Liver (tissue), 9 donors: ENCODE results near the gene STK32C. TPM values are rescaled to one million over a fixed set of nuclear protein-coding genes. Genes with fewer than 3 reads are reported as not detected.

Source experiments
- DNase-seq: peaks from one replicate; pipeline ENCODE4 v3.0.0-alpha.2; 2017; ENCODE audit warnings: low spot score
- H3K27ac ChIP-seq, 2 donors: one replicate each; pipeline ENCODE4 v1.7.0; 2013; ENCODE audit warnings: inconsistent platforms in 2 of 2, low read length in 2 of 2, control low read depth in 1 of 2, low read depth in 1 of 2, mild to moderate bottlenecking in 1 of 2
- H3K27me3 ChIP-seq, 4 donors: one replicate each; pipeline versions ENCODE4 v1.6.1 to v1.7.0; 2013; ENCODE audit warnings: low read length in 3 of 4, inconsistent platforms in 1 of 4, mild to moderate bottlenecking in 1 of 4, moderate library complexity in 1 of 4; ENCODE audit not compliant: control insufficient read depth in 4 of 4, insufficient read depth in 4 of 4
- H3K36me3 ChIP-seq, 4 donors: one replicate each; pipeline versions ENCODE4 v1.6.1 to v1.7.0; 2013; ENCODE audit warnings: low read length in 3 of 4, mild to moderate bottlenecking in 3 of 4, low read depth in 1 of 4, moderate library complexity in 1 of 4; ENCODE audit not compliant: control insufficient read depth in 4 of 4, insufficient read depth in 3 of 4
- H3K4me1 ChIP-seq, 4 donors: one replicate each; pipeline versions ENCODE4 v1.6.1 to v1.7.0; 2013; ENCODE audit warnings: low read length in 3 of 4, mild to moderate bottlenecking in 3 of 4, moderate library complexity in 1 of 4; ENCODE audit not compliant: control insufficient read depth in 4 of 4, insufficient read depth in 4 of 4
- H3K4me3 ChIP-seq, 3 donors: one replicate each; pipeline versions ENCODE4 v1.6.1 to v1.7.0; 2013; ENCODE audit warnings: low read length in 3 of 3, control low read depth in 1 of 3, low read depth in 1 of 3, mild to moderate bottlenecking in 1 of 3
- H3K9ac ChIP-seq, 2 donors: one replicate each; pipeline ENCODE4 v1.7.0; 2013; ENCODE audit warnings: low read length in 2 of 2, mild to moderate bottlenecking in 2 of 2, moderate library complexity in 2 of 2, control low read depth in 1 of 2, low read depth in 1 of 2
- H3K9me3 ChIP-seq, 4 donors: one replicate each; pipeline versions ENCODE4 v1.6.1 to v1.7.0; 2013; ENCODE audit warnings: low read length in 3 of 4; ENCODE audit not compliant: control insufficient read depth in 4 of 4
- ATF3 ChIP-seq: IDR thresholded peaks from 2 replicates; pipeline ENCODE4 v1.6.1; 2016; ENCODE audit warnings: antibody characterized with exemption
- CTCF ChIP-seq: fragments of 150-350 bp; IDR thresholded peaks from 2 replicates; pipeline ENCODE4 v1.5.1; 2017; ENCODE audit warnings: improper control_type of control experiment, low read depth, low read length; ENCODE audit not compliant: missing input control
- EGR1 ChIP-seq, 2 donors: IDR thresholded peaks; 2 replicates each; pipeline ENCODE4 v1.6.1; 2016 to 2018; ENCODE audit warnings: antibody characterized with exemption in 2 of 2, low read depth in 2 of 2
- FOXA1 ChIP-seq: IDR thresholded peaks from 2 replicates; pipeline ENCODE4 v1.6.1; 2016; ENCODE audit warnings: antibody characterized with exemption
- FOXA2 ChIP-seq: IDR thresholded peaks from 2 replicates; pipeline ENCODE4 v1.6.1; 2016; ENCODE audit warnings: antibody characterized with exemption
- GABPA ChIP-seq, 2 donors: IDR thresholded peaks in 1 of 2; conservative IDR thresholded peaks in 1 of 2; 2 replicates each; pipeline ENCODE4 v1.6.1; 2016; ENCODE audit warnings: antibody characterized with exemption in 2 of 2, mild to moderate bottlenecking in 1 of 2, moderate library complexity in 1 of 2
- JUND ChIP-seq, 2 donors: IDR thresholded peaks; 2 replicates each; pipeline ENCODE4 v1.6.1; 2016; ENCODE audit warnings: antibody characterized with exemption in 2 of 2
- NR2F2 ChIP-seq: IDR thresholded peaks from 2 replicates; pipeline ENCODE4 v1.6.1; 2016; ENCODE audit warnings: antibody characterized with exemption
- RAD21 ChIP-seq, 2 donors: IDR thresholded peaks; 2 replicates each; pipeline ENCODE4 v1.6.1; 2016; ENCODE audit warnings: antibody characterized with exemption in 2 of 2, mild to moderate bottlenecking in 2 of 2
- RXRA ChIP-seq, 2 donors: IDR thresholded peaks; 2 replicates each; pipeline ENCODE4 v1.6.1; 2017 to 2018; ENCODE audit warnings: antibody characterized with exemption in 2 of 2, mild to moderate bottlenecking in 1 of 2
- SP1 ChIP-seq: IDR thresholded peaks from 2 replicates; pipeline ENCODE4 v1.6.1; 2018; ENCODE audit warnings: antibody characterized with exemption, mild to moderate bottlenecking
- TAF1 ChIP-seq: conservative IDR thresholded peaks from 2 replicates; pipeline ENCODE4 v1.6.1; 2016; ENCODE audit warnings: antibody characterized with exemption, mild to moderate bottlenecking
- YY1 ChIP-seq: IDR thresholded peaks from 2 replicates; pipeline ENCODE4 v1.6.1; 2016; ENCODE audit warnings: antibody characterized with exemption, mild to moderate bottlenecking
- ZBTB33 ChIP-seq: IDR thresholded peaks from 2 replicates; pipeline ENCODE4 v1.6.1; 2016; ENCODE audit warnings: antibody characterized with exemption
- WGBS: extraction: QIAGEN DNeasy Blood & Tissue Kit; methylation state at CpG from one replicate; pipeline ENCODE4 v1.1.7; 2013; 5-methylcytosine and 5-hydroxymethylcytosine counted together
- polyA plus RNA-seq, 2 donors: library from polyadenylated mRNA; stranded (reverse) in 1 of 2; unstranded in 1 of 2; fragments of 200-250 nt in 1 of 2; fragments of >200 nt in 1 of 2; fragmentation: Nextera tagmentation in 1 of 2; extraction: Ambion mirVana in 1 of 2; gene quantifications; one replicate each; pipeline versions ENCODE4 v1.2.1 to v1.2.3, GENCODE V29; 2013 to 2015
- total RNA-seq, 2 donors: library from RNA; depleted of rRNA; stranded (reverse); fragments of >200 nt; gene quantifications; one replicate each; pipeline ENCODE4 v1.2.3, GENCODE V29; 2014
- TF ChIP-seq, protein P1 (sequence below): IDR thresholded peaks from 2 replicates; pipeline ENCODE4 v1.6.1; 2016; ENCODE audit warnings: antibody characterized with exemption, mild to moderate bottlenecking
- TF ChIP-seq, protein P2 (sequence below): IDR thresholded peaks from 2 replicates; pipeline ENCODE4 v1.6.1; 2016; ENCODE audit warnings: antibody characterized with exemption
- donor health status: healthy.
- donor health status: healthy.
- donor health status: healthy.
- donor health status: healthy.
- donor health status: healthy.

Gene STK32C
- total and polyA plus RNA-seq, 4 donors = 1.8 to 4.6 (median 2.2) TPM

DNA sequence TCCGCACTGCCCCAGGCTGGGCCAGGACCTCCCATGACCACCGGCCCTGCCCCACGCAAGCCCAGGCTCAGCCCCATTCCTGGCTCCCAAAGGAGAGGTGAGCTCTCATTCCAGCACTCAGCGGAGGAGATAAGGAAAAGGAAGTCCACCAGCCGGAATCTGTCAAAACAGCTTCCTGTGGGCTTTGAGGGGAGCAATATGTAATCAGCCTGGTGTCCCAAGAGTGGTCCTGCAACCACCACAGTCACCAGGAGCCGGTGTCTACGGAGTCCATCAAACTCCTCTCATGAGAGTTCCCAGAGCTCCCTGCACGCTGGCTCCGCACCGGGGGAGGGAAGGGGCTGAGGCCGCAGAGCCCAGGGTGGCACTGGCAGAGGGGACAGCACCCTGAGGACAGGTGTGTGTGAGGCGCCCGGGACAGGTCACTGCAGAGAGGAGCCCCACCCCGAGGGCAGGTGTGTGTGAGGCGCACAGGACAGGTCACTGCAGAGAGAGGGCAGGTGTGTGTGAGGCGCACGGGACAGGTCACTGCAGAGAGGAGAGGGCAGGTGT is 57.9 kb downstream of the STK32C start:
- Histone ChIP-seq H3K4me1 (peaks cover 0 to 4% (median 1%) of the 10 kb centered on the region in 4 donors), H3K27me3 (no peaks in the 10 kb centered on the region), H3K9me3 (no peaks in the 10 kb centered on the region), H3K36me3 (no peaks in the 10 kb centered on the region), H3K9ac (no peak overlapping the region), H3K27ac (no peak overlapping the region), H3K4me3 (no peak overlapping the region)
- WGBS = 77% methylated on average over 17 of the region's 17 CpGs
- TF ChIP-seq NR2F2 (no peak), RXRA (IDR thresholded peaks at IDR 0.05) (no peak), FOXA2 (no peak), JUND (IDR thresholded peaks at IDR 0.05) (no peak), GABPA (IDR thresholded peaks at IDR 0.05 in 1 of 2, conservative IDR thresholded peaks at IDR 0.05 in 1 of 2) (no peak), RAD21 (IDR thresholded peaks at IDR 0.05) (no peak), ZBTB33 (no peak), TAF1 (no peak), CTCF (no peak), FOXA1 (no peak), EGR1 (IDR thresholded peaks at IDR 0.05; ENCODE audit: low read depth in 2 of 2) (no peak), YY1 (no peak)
- TF ChIP-seq, protein P1, sequence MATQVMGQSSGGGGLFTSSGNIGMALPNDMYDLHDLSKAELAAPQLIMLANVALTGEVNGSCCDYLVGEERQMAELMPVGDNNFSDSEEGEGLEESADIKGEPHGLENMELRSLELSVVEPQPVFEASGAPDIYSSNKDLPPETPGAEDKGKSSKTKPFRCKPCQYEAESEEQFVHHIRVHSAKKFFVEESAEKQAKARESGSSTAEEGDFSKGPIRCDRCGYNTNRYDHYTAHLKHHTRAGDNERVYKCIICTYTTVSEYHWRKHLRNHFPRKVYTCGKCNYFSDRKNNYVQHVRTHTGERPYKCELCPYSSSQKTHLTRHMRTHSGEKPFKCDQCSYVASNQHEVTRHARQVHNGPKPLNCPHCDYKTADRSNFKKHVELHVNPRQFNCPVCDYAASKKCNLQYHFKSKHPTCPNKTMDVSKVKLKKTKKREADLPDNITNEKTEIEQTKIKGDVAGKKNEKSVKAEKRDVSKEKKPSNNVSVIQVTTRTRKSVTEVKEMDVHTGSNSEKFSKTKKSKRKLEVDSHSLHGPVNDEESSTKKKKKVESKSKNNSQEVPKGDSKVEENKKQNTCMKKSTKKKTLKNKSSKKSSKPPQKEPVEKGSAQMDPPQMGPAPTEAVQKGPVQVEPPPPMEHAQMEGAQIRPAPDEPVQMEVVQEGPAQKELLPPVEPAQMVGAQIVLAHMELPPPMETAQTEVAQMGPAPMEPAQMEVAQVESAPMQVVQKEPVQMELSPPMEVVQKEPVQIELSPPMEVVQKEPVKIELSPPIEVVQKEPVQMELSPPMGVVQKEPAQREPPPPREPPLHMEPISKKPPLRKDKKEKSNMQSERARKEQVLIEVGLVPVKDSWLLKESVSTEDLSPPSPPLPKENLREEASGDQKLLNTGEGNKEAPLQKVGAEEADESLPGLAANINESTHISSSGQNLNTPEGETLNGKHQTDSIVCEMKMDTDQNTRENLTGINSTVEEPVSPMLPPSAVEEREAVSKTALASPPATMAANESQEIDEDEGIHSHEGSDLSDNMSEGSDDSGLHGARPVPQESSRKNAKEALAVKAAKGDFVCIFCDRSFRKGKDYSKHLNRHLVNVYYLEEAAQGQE = no peak
- DNase-seq = no peak

DNA sequence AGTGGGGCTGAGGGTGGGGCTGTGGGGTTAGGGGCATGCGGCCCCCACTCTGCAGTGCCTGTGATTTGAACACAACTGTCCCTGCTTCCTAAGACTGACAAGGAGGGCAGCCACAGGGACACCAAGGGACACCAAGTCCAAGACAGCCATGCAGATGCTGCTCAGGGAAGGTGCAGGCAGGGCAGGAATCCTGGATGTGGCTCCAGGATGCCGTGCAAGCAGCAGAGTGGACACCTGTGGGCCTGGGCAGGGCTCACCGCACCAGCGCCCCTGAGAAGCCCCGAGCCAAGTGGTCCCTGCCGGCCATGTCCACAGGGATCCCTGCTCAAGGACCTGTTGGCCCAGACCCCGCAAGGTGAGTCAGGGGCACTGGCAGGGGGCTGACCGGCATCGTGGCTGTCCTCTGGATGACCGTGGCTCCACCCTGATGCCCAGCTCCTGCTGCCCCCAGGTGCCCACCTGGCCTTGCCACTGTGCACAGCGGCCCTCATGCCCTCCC is 58.5 kb downstream of the STK32C start:
- WGBS = 92% methylated on average over 11 of the region's 11 CpGs
- Histone ChIP-seq H3K27ac (no peak overlapping the region), H3K4me3 (no peak overlapping the region), H3K27me3 (no peaks in the 10 kb centered on the region), H3K9ac (no peak overlapping the region), H3K36me3 (no peaks in the 10 kb centered on the region), H3K4me1 (peaks cover 0 to 4% (median 1%) of the 10 kb centered on the region in 4 donors), H3K9me3 (no peaks in the 10 kb centered on the region)
- DNase-seq = no peak
- TF ChIP-seq RXRA (IDR thresholded peaks at IDR 0.05) (no peak), FOXA2 (no peak), SP1 (no peak), EGR1 (IDR thresholded peaks at IDR 0.05; ENCODE audit: low read depth in 2 of 2) (no peak), TAF1 (no peak), ATF3 (no peak)
- TF ChIP-seq, protein P2, sequence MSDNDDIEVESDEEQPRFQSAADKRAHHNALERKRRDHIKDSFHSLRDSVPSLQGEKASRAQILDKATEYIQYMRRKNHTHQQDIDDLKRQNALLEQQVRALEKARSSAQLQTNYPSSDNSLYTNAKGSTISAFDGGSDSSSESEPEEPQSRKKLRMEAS = no peak
- TF ChIP-seq, protein P1 = no peak
